HK-2 (cell line): ENCODE data around the gene VSNL1.
A peak's percentile ranks its signal among the peaks of the same experiment; 100 is the strongest.

Source experiments
- DNase-seq: peaks from one replicate; pipeline ENCODE4 v3.0.0-alpha.2; 2018; ENCODE audit not compliant: unreplicated experiment

VSNL1 gene

DNA sequence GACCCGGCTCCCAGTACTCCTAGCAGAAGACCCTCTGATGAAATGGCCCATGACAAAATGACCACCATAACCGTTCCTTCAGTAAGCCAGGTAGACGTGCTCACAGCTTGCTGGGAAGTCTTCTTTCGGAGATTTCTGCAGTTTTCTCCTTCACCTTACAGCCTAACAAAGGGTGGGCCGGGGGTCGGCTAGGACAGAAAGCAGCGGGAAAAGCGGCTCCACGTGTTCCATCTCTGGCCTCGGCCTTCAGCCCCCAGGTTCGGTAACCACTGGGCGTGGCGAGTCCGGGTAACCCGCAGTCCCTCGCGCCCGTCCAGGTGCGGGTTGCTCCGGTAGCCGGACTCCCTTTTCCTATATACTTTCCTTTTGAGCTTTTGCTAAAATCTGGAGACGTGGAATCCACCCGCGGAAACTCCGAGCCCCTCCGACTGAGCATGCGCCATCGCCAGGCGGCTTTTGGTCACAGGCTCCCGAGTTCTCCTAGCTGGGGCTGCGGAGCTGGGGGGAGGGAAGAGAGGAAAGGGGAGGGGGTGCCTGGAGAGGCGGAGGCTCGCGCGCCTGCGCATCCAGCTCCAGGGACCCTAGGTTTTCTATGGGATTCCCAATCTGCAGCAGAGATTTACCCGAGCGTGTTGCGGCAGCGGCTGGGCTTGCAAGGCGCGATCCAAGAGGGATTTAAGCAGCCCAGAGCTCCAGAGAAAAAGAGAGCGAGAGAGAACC, at the start of gene VSNL1:
Gene VSNL1 (plus strand): TSS at position 604 of the 720 bp plus-strand sequence. CDS start 51,379 bp downstream, outside the sequence.
- DNase-seq = peak; percentile 13

DNA sequence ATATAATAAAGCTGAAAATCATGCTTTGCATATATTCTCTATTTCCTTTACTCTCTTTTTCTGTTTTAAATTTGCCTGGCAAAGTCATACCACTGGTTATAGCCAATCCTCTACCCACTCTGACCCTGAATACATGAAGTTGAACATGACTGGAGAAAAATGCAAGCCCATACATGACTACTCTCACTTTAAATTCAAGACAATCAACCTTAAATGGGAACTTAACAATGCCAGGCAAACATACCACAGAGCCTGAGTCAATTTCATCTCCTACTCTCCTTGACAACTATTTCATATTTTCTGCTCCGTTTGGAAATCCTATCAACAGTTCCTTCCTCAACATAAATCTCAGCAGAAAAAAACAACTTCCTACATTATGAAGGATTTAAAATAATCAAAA, 44.9 kb upstream of the VSNL1 start:
- no peak for DNase-seq

DNA sequence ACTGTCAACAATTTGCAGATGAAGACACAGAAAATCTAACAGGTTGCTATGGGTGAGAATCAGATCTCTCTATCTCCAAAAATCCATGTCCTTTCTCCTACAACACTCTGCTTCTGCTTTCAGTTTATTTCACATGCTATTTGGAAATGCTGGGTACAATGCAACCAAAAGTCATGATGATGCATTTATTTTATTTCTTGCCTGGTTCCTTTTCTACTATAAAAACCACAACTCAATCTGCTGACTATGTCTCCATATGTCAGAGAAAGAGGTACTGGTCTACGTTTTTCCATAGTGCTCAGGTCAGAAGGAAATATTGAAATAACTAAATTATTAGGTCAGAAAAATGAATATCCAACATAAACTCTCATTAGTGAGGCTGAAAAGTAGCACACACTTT, 42.8 kb upstream of the VSNL1 start:
- DNase-seq = no peak

DNA sequence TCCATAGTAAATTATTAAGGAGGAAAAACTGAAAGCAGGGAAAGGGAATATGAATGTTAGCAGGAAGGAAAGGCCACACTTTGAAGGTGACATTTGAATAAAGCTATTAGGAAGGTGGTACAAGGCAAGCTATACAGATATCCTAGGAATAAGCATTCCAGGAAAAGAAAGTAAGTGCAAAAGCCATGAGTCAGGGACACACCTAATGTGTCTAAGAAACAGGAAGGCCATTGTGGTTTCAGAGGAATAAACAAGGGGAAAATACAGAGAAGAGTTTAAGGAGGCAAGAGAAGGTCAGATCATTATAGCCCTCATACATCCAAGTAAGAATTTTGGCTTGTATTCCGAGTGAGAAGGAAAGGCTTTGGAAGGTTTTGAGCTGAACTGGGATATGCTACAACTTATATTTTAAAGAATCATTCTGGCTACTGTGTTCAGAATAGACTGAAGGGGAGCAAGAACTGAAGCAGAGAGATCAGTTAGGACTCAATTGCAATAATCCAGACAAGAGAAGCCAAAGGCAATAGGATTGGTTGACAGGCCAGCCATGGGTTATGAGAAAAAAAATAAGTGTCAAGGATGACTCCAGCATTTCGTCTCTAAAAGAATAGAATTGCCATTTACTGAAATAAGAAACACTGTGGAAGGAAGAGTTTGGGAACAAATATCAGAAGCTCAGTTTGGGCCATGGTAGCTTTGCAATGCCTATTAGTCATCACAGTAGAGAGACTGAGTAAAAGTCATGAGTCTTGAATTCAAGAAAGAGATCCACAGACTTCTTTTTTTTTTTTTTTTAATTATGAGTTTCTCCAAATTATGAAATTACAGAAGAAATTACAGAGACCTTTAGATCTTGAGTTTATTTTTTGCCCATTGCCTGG, 33.5 kb upstream of the VSNL1 start:
- DNase-seq = no peak

DNA sequence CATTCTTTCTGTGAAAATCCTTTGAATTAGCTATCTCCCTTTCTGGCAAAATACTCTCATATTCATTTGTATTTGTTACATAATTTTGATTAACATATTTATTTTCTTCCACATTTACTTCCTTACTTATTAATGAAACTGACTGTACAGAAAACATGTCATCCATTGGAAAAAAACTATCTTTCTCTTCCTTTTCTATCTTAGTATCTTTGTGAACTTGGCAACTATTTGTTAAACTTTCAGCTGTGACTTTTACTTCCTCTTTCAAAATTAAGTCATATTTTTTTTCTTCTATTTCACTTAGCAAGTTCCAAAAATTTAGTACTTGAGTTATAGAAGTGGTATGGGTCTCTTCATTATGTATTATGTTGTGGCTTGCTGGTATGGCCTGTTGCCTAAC, 24.8 kb upstream of the VSNL1 start:
- DNase-seq = no peak

DNA sequence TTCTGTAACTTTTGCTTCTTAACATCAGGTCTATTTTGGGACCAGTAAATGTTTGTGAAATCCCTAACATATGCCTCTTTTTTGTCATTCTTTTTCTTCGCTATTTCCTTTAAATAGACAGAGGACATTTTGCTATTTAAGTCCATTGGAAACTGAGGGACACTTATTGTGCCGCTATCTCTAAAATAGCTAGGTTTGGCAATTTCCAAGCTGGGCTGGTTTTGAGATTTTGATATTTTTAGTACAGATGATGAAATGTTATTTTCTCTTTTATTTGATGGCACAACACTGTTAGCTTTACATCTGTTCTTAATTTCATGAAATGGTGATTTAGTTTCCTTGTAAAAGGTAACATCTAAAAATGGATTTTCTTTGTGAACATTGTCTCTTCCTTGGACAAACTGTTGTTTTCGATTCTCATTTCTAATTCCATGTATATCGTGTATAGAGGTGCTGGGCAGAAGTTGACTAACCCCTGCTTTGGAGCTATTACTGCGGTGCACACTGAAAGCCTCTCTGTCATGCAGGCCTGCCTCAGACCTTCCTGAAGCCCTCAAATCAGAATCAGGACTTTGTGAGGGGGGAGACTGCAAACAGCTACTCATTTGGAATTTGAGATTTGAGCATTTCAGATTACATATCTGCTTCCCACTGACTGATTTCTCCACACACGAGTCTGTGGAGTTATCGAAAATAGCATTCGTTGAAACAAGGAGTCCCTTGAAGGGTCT, 22.9 kb upstream of the VSNL1 start:
- DNase-seq = no peak

DNA sequence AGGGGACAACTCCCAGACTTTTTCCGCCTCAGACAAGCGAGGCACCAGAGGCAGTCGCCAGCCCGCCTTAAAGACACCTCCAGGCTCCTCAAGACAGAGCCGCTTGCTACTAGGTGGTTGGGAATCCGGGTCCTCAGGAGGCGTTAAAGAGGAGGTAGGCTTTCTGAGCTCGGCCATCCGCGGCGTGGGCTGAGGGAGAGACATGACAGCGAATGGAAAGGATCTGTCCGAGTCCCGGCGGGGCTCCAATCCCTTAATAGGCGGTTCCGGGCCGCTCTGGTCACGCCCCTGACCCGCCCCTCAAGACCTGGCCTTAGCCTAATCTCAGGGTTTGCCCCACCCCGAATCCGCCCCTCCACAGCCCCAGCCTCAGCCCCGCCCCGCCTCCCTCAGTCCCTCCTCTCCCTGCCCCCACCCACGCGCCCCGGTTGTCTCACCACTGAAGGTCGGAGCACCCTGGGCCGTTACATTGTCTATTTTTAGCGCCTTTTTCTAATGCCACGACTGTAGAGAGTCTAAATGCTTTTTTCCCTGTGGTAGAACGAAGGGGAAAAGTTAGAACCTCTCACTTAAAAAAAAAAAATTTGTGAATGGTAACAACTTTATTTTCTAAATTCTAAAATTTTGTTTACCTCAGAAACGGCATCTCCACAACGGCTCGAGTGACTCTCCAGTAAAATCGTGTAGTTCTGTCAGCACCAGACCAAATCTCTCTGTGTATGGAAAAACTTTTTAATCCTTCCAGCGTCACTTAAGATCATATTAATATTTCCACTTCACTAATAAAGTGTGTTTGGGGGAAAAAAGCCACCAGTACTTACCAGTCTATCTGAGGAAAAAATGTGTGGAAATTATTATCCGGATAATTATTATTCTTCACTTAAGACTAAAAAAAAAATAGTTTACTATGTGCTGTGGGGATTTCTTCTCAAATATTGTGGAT, 22.0 kb upstream of the VSNL1 start, which contains the start of gene RAD51AP2:
Gene RAD51AP2 (minus strand): TSS at position 229 of the 943 bp plus-strand sequence. CDS start 25 bp downstream, at position 204.
- peak; percentile 81 for DNase-seq

DNA sequence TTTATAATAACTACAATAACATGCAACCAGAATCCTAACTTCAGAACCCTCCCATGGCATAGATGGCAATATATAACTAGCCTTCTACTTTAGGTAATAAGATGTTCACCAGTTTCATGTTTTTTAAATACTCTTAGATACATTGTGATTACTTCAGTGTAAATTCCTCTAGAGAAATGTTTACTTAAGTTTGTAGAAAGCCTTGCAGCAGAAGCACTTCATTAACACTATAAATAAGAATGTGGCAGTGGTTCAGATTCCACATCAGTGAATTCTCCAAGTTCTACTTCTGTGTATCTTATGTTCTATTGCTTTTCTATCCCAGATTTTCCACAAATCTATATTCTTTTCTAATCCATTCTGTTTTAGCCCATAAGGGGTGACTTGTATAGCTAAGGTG, 21.0 kb upstream of the VSNL1 start:
- DNase-seq = no peak

DNA sequence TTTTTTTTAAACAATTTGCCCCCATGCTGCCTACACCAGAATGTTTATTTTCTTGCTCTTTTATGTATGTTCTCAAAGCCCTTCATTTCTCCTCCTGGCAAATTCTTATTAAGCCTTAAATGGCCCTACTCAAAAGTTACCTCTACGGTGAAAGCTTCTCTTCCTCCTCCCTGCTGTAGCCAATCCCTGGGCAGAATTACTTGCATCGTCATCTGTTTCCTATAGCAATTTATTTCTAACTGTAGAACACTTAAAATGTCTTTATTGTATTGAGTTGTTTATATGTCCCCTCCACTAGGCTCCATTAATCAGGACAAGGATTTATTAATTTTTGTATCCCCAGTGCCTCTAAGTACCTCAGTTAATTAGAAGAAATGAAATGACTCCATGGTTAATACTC, 19.7 kb upstream of the VSNL1 start:
- DNase-seq = no peak

DNA sequence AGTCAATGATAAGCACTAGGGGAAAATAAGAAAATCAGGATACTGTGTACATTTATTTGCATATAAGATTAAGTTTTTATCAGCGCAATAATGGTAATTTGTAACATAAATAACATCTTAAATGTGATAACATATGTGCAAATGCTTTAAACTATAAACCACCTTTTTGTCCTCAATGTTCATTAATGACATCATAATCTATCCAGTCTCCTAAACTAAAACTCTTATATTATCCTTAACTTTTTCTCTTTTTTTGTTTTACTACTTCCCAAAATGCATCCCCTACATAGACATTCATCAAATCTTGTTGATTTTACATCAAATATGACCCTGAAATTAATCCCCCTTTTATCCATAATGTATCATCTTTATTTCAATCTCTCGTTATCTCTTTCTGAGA, 18.9 kb upstream of the VSNL1 start:
- no peak for DNase-seq

DNA sequence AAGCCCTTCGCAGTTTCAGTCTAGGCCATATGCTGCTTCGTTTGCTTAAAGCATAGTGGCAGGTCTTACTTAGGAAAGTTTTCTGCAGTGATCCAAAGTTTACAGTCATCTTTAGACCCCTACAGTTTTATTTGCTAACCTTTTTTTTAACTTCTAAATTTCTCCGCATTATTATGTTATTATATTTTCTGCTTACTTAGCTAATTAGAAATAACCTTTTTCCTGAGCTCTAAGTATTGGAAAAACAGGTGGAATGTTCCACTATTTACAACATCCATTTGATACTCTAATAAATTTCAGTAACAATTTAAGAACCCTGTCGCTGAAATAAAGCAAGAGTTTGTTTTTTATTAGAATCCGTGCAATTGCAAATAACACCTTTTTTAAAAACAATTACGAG, 18.2 kb upstream of the VSNL1 start:
- no peak for DNase-seq

DNA sequence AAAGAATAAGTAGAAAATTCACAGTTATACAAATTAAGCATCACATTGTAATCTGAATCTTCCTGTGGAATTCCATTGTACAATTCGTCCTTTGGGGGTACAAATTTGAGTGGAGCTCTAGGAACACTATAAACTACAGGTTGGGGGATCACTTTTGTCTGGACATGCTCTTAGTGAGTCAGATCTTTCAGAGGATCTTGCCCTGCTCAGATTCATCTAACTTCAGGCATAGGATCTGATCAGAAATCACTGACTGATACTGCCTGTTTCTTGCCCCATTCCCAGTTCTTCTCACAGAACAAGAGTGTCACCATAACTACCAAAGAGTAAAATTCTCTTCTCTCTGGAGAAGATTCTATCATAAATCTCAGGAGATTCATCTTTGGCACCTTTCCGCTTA, 10.7 kb upstream of the VSNL1 start:
- no peak for DNase-seq

DNA sequence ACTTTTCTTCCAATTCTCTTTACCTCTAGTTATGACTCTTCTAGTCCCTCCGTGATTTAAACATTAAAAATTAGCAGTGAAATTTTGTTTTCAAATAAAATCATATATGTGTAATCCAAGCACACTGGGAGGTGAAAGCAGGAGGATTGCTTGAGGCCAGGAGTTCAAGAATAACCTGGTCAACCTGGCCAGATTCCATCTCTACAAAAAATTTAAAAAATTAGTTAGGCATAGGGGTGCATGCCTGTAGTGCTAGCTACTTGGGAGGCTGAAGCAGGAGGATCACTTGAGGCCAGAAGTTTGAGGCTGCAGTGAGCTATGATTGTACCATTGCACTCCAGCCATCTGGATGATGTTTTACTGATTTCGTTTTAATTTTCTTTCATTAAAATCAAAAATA, 7.0 kb upstream of the VSNL1 start:
- no peak for DNase-seq

DNA sequence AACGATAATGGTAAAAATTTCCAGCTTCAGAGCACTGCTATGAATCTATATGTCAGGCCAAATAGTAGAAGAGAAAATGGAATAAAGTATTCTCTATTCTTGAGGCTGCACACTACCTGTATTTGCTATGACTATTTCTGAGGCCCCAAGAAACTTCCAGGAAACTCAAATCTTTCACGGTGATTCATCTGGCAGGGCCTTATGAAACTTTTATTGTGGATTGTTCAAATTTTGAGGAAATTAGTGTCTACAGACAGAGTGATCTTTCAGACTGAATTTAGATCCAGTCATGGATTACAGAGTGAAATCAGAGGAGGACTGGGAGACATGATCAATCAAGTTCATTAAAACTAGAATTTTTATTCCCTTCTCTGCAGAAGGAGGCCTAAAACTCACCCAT, 4.1 kb upstream of the VSNL1 start:
- no peak for DNase-seq

DNA sequence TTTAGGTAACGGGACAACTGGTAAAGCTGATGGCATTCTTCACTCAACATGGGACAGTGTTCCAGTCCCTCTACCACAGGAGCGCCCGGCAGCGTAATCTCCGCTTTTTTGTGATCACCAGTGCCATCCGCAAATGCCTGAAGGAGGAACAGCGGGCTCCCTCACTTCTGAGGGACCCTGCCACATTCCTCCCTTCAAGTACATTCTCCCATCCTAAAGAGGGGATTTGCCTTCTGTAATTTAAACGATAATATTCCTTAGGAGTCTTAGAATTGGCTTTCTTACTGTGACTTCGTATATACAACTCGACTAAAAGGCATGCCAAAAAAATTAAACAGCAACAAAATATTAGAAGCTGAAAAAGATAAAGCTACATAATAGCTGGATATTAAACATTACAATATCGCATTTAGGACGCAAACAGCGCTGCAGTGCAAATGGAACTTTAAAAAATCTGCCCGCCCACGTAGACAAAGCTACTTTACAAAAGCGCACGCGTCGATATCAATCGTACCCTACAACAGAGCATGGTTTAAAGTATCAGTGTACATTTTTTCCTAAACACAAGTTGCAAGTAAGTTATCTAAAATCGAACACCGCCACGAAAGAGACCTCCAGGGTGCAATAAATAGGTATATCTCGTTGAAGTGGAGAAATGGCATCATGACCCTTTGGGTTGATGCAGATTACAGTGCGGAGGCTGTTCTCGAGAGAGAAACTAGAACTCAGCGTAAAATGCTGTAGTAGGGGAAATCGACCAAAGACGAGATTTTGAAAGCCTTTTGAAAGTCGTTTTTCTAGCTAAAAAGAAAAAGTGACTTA, 2.3 kb upstream of the VSNL1 start:
- no peak for DNase-seq

DNA sequence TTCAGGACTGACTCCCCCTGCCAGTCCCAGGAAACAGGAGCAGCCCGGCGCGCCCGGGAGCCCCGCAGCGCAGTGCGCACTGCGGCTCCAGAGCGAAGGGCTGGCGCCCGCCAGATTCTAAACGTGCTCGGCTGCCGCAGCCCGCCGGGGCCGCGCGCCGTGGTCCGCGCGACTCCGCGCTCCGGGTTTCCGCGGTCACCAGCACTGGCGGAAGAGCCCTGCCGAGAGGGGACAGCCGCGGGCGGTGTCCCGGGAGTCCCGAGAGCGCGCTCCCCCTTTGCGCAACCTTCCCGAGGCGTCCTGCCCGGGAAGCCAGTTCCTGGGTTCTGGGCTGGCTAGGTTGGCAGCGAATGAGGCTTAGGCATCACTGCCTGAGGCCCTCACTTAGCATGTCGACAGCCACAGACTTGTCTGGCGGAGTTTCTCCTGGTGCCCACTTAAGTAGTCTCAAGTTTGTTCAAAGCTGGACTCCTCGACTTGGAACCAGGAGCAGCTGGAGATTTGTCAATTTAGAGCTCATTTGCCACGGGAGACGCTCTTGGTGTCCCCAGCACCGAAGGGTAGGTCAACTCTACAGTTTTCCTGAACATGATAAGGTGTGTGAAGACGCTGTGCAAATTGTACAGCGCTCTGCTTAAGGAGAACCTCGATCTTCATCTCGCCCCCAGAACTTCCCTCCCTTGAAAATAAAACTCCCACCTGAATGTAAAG, 1.5 kb upstream of the VSNL1 start:
- peak; percentile 6 for DNase-seq

DNA sequence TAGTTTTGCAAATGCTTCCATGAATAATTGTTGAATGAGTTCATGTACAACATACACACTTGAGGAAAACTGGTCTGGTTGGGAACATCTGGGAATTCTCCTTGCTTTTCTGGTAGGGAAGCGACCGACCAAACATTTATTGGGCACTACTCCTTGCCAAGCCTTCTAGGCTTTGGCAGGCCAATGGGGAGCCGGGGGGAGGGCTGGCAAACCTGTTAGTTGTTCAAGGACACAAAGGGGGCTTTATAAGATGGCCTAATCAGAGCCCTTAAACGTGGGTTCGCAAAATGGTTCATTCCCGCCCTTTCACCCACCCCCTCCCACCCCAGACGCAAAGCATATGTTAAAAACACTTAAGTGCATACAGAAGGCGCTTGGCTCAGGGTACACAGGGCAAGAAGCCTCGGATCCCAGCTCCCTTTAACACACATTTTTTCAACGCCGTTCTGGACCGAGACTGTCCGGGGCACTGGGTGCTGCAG, 844 bp upstream of the VSNL1 start:
- DNase-seq = no peak

DNA sequence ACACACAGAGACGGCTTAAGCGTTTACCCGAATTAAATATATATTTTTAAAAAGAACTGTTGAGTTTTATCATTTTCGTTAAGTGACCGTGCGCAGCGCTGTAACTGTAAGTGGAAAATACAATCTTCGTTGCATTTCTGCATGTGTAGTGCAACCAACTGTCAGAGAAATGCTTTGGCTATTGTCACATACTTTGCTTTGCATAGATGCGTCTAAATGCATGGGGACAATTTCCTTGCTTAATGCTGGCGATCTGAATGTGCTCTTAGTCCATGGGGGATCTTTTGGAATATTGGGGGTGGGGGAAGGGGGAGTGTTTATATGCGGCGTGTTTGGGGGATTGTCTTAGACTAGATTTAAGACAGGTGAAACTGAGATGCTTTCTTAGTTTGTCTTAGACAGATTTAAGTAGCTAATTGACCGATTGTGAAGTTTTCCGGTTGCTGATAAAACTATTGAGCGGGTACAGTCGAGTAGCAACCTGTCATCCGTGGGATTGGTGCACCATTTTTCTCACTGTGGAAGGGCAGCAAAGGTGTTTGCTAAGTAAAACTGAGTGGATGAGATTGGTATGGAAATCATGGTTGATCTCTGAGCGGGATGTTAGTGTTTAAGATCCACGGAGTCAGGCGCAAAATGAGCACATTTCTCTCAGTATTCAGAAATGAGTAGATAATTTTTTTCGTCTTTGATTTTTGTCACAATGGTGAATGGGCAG, 476 bp downstream of the VSNL1 start:
- no peak for DNase-seq

DNA sequence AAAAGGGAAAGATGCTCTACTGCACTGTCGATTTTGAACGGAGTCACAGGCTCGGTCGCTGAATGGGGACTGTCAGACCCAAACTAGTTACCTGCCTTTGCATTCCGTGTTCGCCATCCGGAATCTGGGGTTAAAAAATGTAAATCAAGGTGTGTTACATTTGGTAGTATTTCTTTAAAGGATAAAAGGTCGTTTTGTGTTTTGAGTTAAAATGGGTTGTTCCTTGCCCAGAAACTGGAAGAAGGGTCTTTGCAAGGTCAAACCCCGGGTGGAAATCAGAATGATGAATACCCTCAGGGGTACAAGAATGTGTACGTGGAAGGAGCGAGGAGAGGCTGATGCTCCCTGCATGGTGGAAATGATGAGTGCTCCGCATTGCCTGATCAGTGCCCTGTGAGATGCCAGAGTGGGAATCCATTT, 1.0 kb downstream of the VSNL1 start:
- no peak for DNase-seq
